ENCODE results near the gene OLFML1.

OLFML1 gene

DNA sequence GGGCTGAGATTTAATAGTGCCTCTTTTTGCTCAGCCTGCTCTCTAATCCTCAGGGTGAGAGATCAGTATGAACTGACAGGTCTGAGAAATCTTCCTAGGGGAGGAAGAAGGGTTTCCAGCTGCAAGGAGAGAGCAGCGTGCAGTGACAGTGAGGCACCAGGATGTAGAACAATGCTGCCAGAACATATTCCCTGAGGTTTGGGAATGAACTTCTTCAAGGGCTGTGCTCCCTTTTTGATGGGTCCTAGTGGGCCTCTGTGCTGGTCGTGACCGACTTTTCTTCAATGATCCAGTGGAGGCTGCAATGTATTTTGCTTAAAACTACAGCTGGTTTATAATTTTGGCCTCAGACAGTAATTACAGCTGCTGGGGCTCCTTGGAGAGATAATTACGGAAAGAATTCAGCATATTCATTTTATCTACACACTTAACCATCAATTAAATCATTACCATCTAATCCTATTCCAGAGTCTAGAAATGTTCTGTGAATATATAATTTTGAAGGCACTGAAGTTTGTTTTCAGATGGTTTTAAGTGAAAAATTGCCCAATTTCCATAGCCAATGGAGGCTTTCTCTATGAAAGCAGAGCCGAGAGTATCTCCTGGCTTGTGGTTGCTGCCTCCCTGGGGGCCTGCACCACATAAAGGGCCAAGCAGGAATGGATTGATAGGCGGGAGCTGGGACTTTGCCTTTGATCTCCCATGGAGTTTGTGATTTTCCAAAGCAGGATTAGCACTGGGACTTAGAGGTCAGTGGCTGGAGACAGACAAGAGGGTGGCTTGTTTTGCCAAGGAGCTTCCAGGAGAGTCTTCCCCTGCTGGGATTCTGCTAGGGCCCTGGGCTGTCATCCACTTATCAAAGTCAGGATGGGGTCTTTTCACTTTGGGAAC lies 41.0 kb upstream of the OLFML1 start:
- in situ Hi-C loops (cut with MboI; ENCODE audit: low pct_unique_long_range_greater_than_20kb, low sequenced_read_pairs, unreplicated experiment) = no loop called here
- DNase-seq (ENCODE audit: low spot score) = no peak
- TF ChIP-seq CTCF (IDR thresholded peaks at IDR 0.05; ENCODE audit: extremely low read depth, insufficient read depth, missing control alignments) = no peak

GRCh38 chr11:7445564-7445963 lies 39.7 kb upstream of the OLFML1 start:
- no peak for DNase-seq (ENCODE audit: low spot score)
- no peak for TF ChIP-seq CTCF (IDR thresholded peaks at IDR 0.05; ENCODE audit: extremely low read depth, insufficient read depth, missing control alignments)
- in situ Hi-C loops (cut with MboI; ENCODE audit: low pct_unique_long_range_greater_than_20kb, low sequenced_read_pairs, unreplicated experiment) = no loop called here

GRCh38 chr11:7448201-7448600 lies 37.1 kb upstream of the OLFML1 start:
- in situ Hi-C loops (cut with MboI; ENCODE audit: low pct_unique_long_range_greater_than_20kb, low sequenced_read_pairs, unreplicated experiment) = no loop called here
- DNase-seq (ENCODE audit: low spot score) = no peak
- TF ChIP-seq CTCF (IDR thresholded peaks at IDR 0.05; ENCODE audit: extremely low read depth, insufficient read depth, missing control alignments) = peak; percentile 13

- DNase-seq (ENCODE audit: low spot score) = no peak
- in situ Hi-C loops (cut with MboI; ENCODE audit: low pct_unique_long_range_greater_than_20kb, low sequenced_read_pairs, unreplicated experiment) = no loop called here
- no peak for TF ChIP-seq CTCF (IDR thresholded peaks at IDR 0.05; ENCODE audit: extremely low read depth, insufficient read depth, missing control alignments)
Observed at GRCh38 chr11:7449211-7449840, 36.0 kb upstream of the OLFML1 start.

DNA sequence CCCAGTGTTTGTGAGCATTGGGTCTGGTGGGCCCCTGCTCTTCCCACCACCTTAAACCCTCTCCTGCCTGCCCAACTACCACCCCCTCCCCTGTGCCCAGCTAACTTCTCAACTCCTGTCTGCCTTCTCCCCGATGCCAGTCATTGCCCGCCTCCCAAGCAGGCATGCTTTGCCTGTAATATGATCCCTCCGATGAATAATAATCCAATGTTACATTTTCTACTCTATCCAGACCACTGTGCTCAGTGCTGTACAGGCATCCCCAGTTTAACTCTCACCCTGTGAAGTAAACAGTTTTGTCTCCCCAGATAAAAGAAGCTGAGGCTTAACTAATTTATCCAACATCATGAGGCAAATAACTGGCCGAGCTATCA lies 35.5 kb upstream of the OLFML1 start:
- DNase-seq (ENCODE audit: low spot score) = no peak

DNA sequence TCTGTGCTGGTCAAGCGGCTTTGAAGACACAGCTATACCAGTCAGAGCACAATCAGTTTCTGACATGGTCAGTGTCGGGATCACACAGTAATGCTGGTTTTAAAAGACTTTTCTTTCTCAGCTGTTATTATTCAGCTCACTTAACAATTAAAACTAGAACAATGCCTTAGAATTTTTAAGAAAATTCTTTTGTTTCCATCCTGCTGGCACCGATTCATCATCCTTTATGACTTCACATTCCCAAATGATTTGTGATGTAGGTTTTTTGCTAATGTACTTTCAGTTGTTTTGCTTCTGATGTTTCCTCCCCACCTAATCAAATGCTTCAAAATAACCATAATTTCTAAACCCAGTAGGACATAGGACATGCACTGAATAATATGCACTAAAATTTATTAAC lies 34.5 kb upstream of the OLFML1 start:
- DNase-seq (ENCODE audit: low spot score) = no peak
- in situ Hi-C loops (cut with MboI; ENCODE audit: low pct_unique_long_range_greater_than_20kb, low sequenced_read_pairs, unreplicated experiment) = no loop called here
- no peak for TF ChIP-seq CTCF (IDR thresholded peaks at IDR 0.05; ENCODE audit: extremely low read depth, insufficient read depth, missing control alignments)

More for the DNA sequence above, 35.5 kb upstream of the OLFML1 start:
- TF ChIP-seq CTCF (IDR thresholded peaks at IDR 0.05; ENCODE audit: extremely low read depth, insufficient read depth, missing control alignments) = no peak
- in situ Hi-C loops (cut with MboI; ENCODE audit: low pct_unique_long_range_greater_than_20kb, low sequenced_read_pairs, unreplicated experiment) = no loop called here

Measured in GM13977 (cell line).